ENCODE data around the gene LEP. TPM values are rescaled to one million over a fixed set of nuclear protein-coding genes. Genes with fewer than 3 reads are reported as not detected.
"Not testable (repeated sequence)": the region's sequence is repeated elsewhere in the genome, so short reads cannot be mapped to it uniquely, and the experiment has no call there.

The LEP gene
- total and polyA plus RNA-seq, 4 donors, result 0.02 TPM; not detected in 3

- H3K36me3 ChIP-seq (ENCODE audit: control insufficient read depth in 4 of 4, insufficient read depth in 3 of 4, low read depth in 1 of 4, low read length in 3 of 4); H3K27ac ChIP-seq (ENCODE audit: low read depth in 1 of 2, low read length in 2 of 2); H3K4me1 ChIP-seq (ENCODE audit: control insufficient read depth in 4 of 4, insufficient read depth in 4 of 4, low read length in 3 of 4); DNase-seq (ENCODE audit: low spot score); H3K27me3 ChIP-seq (ENCODE audit: control insufficient read depth in 4 of 4, insufficient read depth in 4 of 4, low read length in 3 of 4); H3K9me3 ChIP-seq (ENCODE audit: control insufficient read depth in 4 of 4, low read length in 3 of 4); H3K4me3 ChIP-seq (ENCODE audit: low read depth in 1 of 3, low read length in 3 of 3); H3K9ac ChIP-seq (ENCODE audit: low read depth in 1 of 2, low read length in 2 of 2): not testable (repeated sequence)
- 77% methylated on average over 6 of the region's 7 CpGs for WGBS
Observed at GRCh38 chr7:128298004-128298403, 56.9 kb downstream of the LEP start.

- H3K4me1 ChIP-seq (ENCODE audit: control insufficient read depth in 4 of 4, insufficient read depth in 4 of 4, low read length in 3 of 4), result no peaks in the 10 kb centered on the region
- no peak overlapping the region for H3K9ac ChIP-seq (ENCODE audit: low read depth in 1 of 2, low read length in 2 of 2)
- H3K36me3 ChIP-seq (ENCODE audit: control insufficient read depth in 4 of 4, insufficient read depth in 3 of 4, low read depth in 1 of 4, low read length in 3 of 4), result peaks cover 0 to 11% (median 1%) of the 10 kb centered on the region in 4 donors
- 78% methylated on average over 7 of the region's 7 CpGs for WGBS
- H3K4me3 ChIP-seq (ENCODE audit: low read depth in 1 of 3, low read length in 3 of 3), result no peak overlapping the region
- no peak overlapping the region for H3K27ac ChIP-seq (ENCODE audit: low read depth in 1 of 2, low read length in 2 of 2)
- no peak for DNase-seq (ENCODE audit: low spot score)
- TF ChIP-seq YY1 (IDR thresholded peaks at IDR 0.05) (no peak), JUND (IDR thresholded peaks at IDR 0.05) (no peak), REST (IDR thresholded peaks at IDR 0.05) (no peak), ZBTB33 (IDR thresholded peaks at IDR 0.05) (no peak), GABPA (IDR thresholded peaks at IDR 0.05 in 1 of 2, conservative IDR thresholded peaks at IDR 0.05 in 1 of 2) (no peak), RAD21 (IDR thresholded peaks at IDR 0.05) (no peak)
- no peaks in the 10 kb centered on the region for H3K27me3 ChIP-seq (ENCODE audit: control insufficient read depth in 4 of 4, insufficient read depth in 4 of 4, low read length in 3 of 4)
- no peaks in the 10 kb centered on the region for H3K9me3 ChIP-seq (ENCODE audit: control insufficient read depth in 4 of 4, low read length in 3 of 4)
Observed at GRCh38 chr7:128299109-128299607, 58.1 kb downstream of the LEP start.

- no peaks in the 10 kb centered on the region for H3K4me1 ChIP-seq (ENCODE audit: control insufficient read depth in 4 of 4, insufficient read depth in 4 of 4, low read length in 3 of 4)
- no peak overlapping the region for H3K27ac ChIP-seq (ENCODE audit: low read depth in 1 of 2, low read length in 2 of 2)
- 75% methylated on average over 10 of the region's 10 CpGs for WGBS
- TF ChIP-seq RXRA (IDR thresholded peaks at IDR 0.05), result no peak
- no peak for TF ChIP-seq YY1 (IDR thresholded peaks at IDR 0.05)
- TF ChIP-seq ATF3 (IDR thresholded peaks at IDR 0.05), result no peak
- TF ChIP-seq RAD21 (IDR thresholded peaks at IDR 0.05), result no peak
- no peak for TF ChIP-seq MAX (IDR thresholded peaks at IDR 0.05)
- no peak for TF ChIP-seq ZBTB33 (IDR thresholded peaks at IDR 0.05)
- no peak for TF ChIP-seq NR2F2 (IDR thresholded peaks at IDR 0.05)
- TF ChIP-seq TAF1 (conservative IDR thresholded peaks at IDR 0.05), result no peak
- no peak for TF ChIP-seq CTCF (IDR thresholded peaks at IDR 0.05; ENCODE audit: low read depth, low read length, missing input control)
- TF ChIP-seq JUND (IDR thresholded peaks at IDR 0.05), result no peak
- TF ChIP-seq GABPA (IDR thresholded peaks at IDR 0.05 in 1 of 2, conservative IDR thresholded peaks at IDR 0.05 in 1 of 2), result no peak
- no peak for TF ChIP-seq FOXA1 (IDR thresholded peaks at IDR 0.05)
- TF ChIP-seq HNF4G (IDR thresholded peaks at IDR 0.05), result no peak
- H3K36me3 ChIP-seq (ENCODE audit: control insufficient read depth in 4 of 4, insufficient read depth in 3 of 4, low read depth in 1 of 4, low read length in 3 of 4), result peaks cover 0 to 34% (median 12%) of the 10 kb centered on the region in 4 donors
- no peak overlapping the region for H3K9ac ChIP-seq (ENCODE audit: low read depth in 1 of 2, low read length in 2 of 2)
- no peaks in the 10 kb centered on the region for H3K9me3 ChIP-seq (ENCODE audit: control insufficient read depth in 4 of 4, low read length in 3 of 4)
- no peak overlapping the region for H3K4me3 ChIP-seq (ENCODE audit: low read depth in 1 of 3, low read length in 3 of 3)
- H3K27me3 ChIP-seq (ENCODE audit: control insufficient read depth in 4 of 4, insufficient read depth in 4 of 4, low read length in 3 of 4), result no peaks in the 10 kb centered on the region
- DNase-seq (ENCODE audit: low spot score), result no peak
Observed at GRCh38 chr7:128302139-128302538, 61.1 kb downstream of the LEP start.

Measured in liver (tissue), 9 donors.